ENCODE results near the gene OST4.

- no peak for TF ChIP-seq CTCF (IDR thresholded peaks at IDR 0.05; ENCODE audit: low read length)
- no peak for TF ChIP-seq EZH2phosphoT487 (IDR thresholded peaks at IDR 0.05; ENCODE audit: low read length)
- no peak for TF ChIP-seq EZH2 (optimal IDR thresholded peaks at IDR 0.05; ENCODE audit: low read depth, low read length)
Observed at GRCh38 chr2:27021253-27022049, 50.0 kb downstream of the OST4 start.
